Brain microvascular endothelial cell (primary cell): Measurements from ENCODE around the gene USP7.
"Not testable (repeated sequence)": the region's sequence is repeated elsewhere in the genome, so short reads cannot be mapped to it uniquely, and the experiment has no call there.

Experiments used
- DNase-seq: peaks from one replicate; pipeline ENCODE4 v3.0.0-alpha.2; 2020
- H3K27ac ChIP-seq: fragments of 250-450 bp; sonication (Bioruptor Pico); 2 replicates; pipeline ENCODE4 v1.5.1; 2020; ENCODE audit warnings: mild to moderate bottlenecking, moderate library complexity
- H3K27me3 ChIP-seq: fragments of 250-450 bp; sonication (Bioruptor Pico); replicated peaks from 2 replicates; pipeline ENCODE4 v1.5.1; 2020; ENCODE audit warnings: mild to moderate bottlenecking
- H3K36me3 ChIP-seq: fragments of 250-450 bp; sonication (Bioruptor Pico); replicated peaks from 2 replicates; pipeline ENCODE4 v1.5.1; 2020; ENCODE audit warnings: mild to moderate bottlenecking
- H3K4me3 ChIP-seq: 2 replicates; pipeline ENCODE4 v1.5.1; 2011; ENCODE audit warnings: low read depth, mild to moderate bottlenecking, control low read depth, low read length, moderate library complexity
- in situ Hi-C: cut with HindIII; loops from 2 replicates; pipeline ENCODE4 v1.10.0; 2017; ENCODE audit warnings: low sequenced_read_pairs, low pct_ligation_motif_present
- TF ChIP-seq, protein P1 (sequence below): IDR thresholded peaks from 2 replicates; pipeline ENCODE4 v1.5.1; 2011; ENCODE audit warnings: low read depth, mild to moderate bottlenecking, moderate library complexity, low read length, control low read depth, inconsistent platforms; ENCODE audit errors: missing control alignments

USP7 gene

DNA sequence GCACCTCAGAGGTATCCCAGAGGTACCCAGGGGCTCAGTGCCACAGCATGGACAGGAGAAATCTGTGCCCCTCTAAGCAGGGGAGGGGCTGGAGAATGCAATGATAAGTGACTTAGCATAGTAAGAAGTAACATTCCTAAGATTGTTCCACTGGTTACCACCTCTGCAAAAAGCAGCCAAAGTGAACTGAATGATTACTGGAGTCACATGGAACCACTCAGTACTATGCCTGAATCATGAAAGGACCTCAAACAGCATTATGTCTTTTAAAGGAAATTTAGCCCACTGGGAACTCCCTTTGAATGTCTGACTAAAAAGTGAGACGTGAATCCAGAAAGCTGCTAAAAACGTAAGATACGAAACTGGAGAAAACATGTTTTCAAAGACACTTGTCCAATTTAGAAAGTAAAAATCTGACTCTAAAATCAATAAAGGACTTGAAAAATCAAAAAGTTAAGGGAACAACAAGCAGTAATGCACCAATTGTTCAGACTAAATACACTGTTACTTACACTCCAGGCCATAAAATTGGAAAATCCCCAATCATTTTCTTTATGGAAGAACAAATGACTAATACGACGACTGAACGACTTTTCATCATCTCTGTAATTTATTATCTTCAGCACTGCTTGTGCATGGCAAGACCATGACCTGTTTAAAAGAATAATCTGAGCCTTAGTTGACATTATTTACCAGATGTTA, 42.9 kb downstream of the USP7 start:
- no peak overlapping the region for H3K4me3 ChIP-seq
- H3K27me3 ChIP-seq = no peaks in the 10 kb centered on the region
- no peak for DNase-seq
- peaks cover 53% of the 10 kb centered on the region for H3K36me3 ChIP-seq
- TF ChIP-seq, protein P1, sequence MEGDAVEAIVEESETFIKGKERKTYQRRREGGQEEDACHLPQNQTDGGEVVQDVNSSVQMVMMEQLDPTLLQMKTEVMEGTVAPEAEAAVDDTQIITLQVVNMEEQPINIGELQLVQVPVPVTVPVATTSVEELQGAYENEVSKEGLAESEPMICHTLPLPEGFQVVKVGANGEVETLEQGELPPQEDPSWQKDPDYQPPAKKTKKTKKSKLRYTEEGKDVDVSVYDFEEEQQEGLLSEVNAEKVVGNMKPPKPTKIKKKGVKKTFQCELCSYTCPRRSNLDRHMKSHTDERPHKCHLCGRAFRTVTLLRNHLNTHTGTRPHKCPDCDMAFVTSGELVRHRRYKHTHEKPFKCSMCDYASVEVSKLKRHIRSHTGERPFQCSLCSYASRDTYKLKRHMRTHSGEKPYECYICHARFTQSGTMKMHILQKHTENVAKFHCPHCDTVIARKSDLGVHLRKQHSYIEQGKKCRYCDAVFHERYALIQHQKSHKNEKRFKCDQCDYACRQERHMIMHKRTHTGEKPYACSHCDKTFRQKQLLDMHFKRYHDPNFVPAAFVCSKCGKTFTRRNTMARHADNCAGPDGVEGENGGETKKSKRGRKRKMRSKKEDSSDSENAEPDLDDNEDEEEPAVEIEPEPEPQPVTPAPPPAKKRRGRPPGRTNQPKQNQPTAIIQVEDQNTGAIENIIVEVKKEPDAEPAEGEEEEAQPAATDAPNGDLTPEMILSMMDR = no peak
- no peak overlapping the region for H3K27ac ChIP-seq
- in situ Hi-C loops = no loop called here

DNA sequence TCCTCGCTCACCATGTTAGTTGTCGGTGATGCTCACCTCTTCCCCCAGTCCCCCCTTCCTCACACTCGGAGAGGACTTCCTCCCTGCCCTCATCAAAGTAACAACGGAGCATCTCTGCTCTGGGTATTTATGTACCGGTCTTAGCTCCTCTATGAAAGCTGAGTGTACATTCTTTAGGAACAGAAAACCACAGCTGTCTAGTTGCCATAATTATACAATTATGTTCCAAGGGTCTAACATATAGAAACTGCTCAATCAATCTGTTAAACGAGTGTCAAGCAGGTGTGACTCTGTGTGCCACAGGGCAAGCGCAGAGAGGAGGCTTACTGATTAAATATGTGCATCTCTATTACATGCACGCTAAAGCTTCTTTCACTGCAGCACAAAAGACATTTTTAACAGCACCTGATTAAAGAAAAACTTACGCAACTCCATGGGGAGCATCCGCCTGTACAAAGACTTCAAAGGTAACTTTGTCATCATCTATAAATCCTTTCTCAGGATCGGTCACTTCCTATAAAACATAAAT, 43.7 kb downstream of the USP7 start:
- Histone ChIP-seq H3K4me3 (no peak overlapping the region), H3K27ac (no peak overlapping the region), H3K27me3 (no peaks in the 10 kb centered on the region), H3K36me3 (peaks cover 57% of the 10 kb centered on the region)
- TF ChIP-seq, protein P1 = no peak
- no peak for DNase-seq
- in situ Hi-C loops = no loop called here

DNA sequence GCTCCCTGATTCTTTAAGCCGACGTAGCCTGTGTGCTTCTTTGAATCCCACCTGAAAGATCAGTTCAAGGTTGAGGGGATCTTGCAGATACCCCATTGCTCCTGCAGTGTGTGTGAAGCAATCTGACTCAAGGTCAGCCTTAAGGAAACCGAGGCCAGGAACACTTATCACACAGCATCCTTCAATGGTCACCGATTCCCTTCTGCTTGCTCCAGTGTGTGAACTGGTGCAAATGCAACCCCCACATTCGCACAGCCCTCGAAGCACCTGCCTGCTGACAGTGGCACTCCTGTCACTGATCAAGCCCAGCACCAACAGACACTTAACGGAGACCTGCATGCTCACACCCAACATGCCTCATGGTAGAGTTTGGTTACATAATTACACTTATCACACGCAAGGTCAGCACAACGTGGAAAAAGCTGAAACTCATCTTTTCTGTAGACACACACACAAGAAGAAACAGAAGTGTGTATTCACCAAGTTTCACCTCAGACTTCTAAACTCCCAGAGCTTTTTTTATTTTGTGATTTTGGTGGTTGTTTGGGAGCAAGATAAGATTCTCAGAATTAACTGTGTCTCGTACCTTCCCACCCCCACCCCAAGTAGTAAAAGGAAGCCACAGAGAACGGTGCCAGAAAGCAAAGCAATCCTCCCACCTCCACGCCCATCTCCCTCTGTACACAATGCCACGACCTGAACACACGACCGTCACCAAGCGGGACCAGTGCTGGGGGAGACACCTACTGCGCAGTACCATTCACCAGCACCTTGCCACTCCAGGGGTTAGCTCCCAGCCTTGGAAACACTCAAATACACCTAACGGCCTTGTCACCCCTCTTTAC, 44.4 kb downstream of the USP7 start:
- no peak for DNase-seq
- H3K27ac ChIP-seq = no peak overlapping the region
- peaks cover 56% of the 10 kb centered on the region for H3K36me3 ChIP-seq
- no peak overlapping the region for H3K4me3 ChIP-seq
- in situ Hi-C loops = no loop called here
- no peaks in the 10 kb centered on the region for H3K27me3 ChIP-seq
- TF ChIP-seq, protein P1 = no peak

- H3K4me3 ChIP-seq, H3K27me3 ChIP-seq, DNase-seq, H3K27ac ChIP-seq, in situ Hi-C loops: not testable (repeated sequence)
- peaks cover 65% of the 10 kb centered on the region for H3K36me3 ChIP-seq
These were observed 46.4 kb downstream of the USP7 start for GRCh38 chr16:8917336-8917735.

DNA sequence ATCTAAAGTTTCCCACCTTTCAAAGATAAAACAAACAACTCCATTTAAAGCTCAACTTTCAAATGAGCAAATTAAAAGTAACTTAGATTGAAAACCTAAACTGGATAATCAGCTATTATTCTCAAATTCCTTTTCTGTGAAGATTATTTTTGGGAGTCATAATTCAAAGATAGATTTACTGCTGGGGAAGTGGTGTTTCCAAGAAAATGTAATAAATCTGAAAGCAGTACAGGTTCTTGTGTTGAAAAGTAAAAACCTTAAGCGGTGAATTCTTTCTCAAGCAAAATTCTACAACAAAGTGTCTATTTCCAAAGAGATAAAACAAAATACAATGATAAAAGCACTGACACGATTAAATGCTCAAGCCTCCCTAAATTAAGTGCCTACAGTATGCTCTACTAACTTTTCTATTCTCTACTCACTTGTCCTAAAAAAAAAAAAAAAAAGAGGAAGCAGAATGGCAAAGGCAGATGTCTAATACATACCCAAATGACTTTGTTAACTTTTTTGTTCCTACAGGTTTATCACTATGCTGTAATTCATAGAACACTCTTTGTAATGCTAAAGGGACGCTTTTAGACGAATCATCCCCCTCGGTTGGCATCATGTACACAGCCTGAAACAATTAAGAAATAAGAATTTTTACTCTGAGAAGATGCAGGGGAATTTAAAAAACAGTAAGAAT, 47.0 kb downstream of the USP7 start:
- TF ChIP-seq, protein P1 = no peak
- no peak overlapping the region for H3K27ac ChIP-seq
- no peak overlapping the region for H3K4me3 ChIP-seq
- in situ Hi-C loops = no loop called here
- H3K36me3 ChIP-seq = peaks cover 65% of the 10 kb centered on the region
- H3K27me3 ChIP-seq = no peaks in the 10 kb centered on the region
- DNase-seq = no peak
